SK-N-MC (cell line): ENCODE results near the gene NALCN.

Experiments used
- EZH2 ChIP-seq: fragments of 200-600 bp; sonication (generic); IDR thresholded peaks from one replicate; pipeline ENCODE4 v1.6.1; 2017; ENCODE audit warnings: antibody characterized with exemption
- POLR2AphosphoS5 ChIP-seq: IDR thresholded peaks from 2 replicates; pipeline ENCODE4 v1.6.1; 2012; ENCODE audit warnings: mild to moderate bottlenecking, low read depth, low read length, borderline replicate concordance

- TF ChIP-seq EZH2, result no peak
- TF ChIP-seq POLR2AphosphoS5, result no peak
Measured at GRCh38 chr13:101139081-101139480, 277.2 kb downstream of the NALCN start.
